ENCODE results near the gene MTAP.
A peak's percentile ranks its signal among the peaks of the same experiment; 100 is the strongest.

The MTAP gene

DNA sequence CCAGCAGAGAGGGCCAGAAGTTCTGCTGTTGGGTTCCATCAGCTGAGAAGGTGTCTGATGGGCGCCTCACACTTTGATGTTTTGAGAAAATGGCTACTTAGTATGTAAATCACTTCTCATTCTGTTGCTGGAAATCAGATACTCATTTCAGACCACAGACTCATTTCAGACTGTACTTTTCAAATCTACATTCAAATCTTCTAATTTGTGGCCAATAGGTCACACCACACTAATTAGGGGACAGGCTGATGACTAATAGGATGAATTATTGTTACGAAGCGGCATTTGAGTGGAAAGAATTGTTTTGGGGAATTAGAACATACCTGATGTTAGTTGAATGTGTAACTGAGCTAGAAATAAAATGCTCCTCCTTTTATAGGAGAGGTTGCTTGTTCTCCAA, 13.2 kb downstream of the MTAP start:
- DNase-seq (ENCODE audit: low read depth), result no peak
- TF ChIP-seq, protein P1, sequence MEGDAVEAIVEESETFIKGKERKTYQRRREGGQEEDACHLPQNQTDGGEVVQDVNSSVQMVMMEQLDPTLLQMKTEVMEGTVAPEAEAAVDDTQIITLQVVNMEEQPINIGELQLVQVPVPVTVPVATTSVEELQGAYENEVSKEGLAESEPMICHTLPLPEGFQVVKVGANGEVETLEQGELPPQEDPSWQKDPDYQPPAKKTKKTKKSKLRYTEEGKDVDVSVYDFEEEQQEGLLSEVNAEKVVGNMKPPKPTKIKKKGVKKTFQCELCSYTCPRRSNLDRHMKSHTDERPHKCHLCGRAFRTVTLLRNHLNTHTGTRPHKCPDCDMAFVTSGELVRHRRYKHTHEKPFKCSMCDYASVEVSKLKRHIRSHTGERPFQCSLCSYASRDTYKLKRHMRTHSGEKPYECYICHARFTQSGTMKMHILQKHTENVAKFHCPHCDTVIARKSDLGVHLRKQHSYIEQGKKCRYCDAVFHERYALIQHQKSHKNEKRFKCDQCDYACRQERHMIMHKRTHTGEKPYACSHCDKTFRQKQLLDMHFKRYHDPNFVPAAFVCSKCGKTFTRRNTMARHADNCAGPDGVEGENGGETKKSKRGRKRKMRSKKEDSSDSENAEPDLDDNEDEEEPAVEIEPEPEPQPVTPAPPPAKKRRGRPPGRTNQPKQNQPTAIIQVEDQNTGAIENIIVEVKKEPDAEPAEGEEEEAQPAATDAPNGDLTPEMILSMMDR (IDR thresholded peaks at IDR 0.05; ENCODE audit: control insufficient read depth, insufficient read depth, low read depth, low read length, missing control alignments), result no peak
- H3K4me3 ChIP-seq (ENCODE audit: control insufficient read depth, low read depth, low read length), result no peak overlapping the region

GRCh38 chr9:21817176-21817575, 14.7 kb downstream of the MTAP start:
- peak; percentile 87 for DNase-seq (ENCODE audit: low read depth)
- H3K4me3 ChIP-seq (ENCODE audit: control insufficient read depth, low read depth, low read length), result no peak overlapping the region
- TF ChIP-seq, protein P1 (IDR thresholded peaks at IDR 0.05; ENCODE audit: control insufficient read depth, insufficient read depth, low read depth, low read length, missing control alignments), result no peak

DNA sequence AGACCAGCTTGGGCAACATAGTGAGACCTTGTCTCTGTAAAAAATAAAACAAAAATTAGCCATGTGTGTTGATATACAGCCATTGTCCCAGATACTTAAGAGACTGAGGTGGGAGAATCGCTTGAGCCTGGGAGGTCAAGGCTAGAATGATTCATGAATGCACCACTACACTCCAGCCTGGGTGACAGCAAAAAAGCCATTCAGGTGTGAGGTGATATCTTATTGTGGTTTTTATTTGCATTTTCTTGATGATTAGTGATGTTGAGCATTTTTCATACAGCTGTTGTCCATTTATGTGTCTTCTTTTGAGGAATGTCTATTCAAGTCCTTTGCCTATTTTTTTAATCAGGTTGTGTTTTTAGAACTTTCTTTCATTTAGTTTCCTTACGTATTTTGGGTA, 23.2 kb downstream of the MTAP start:
- TF ChIP-seq, protein P1 (IDR thresholded peaks at IDR 0.05; ENCODE audit: control insufficient read depth, insufficient read depth, low read depth, low read length, missing control alignments), result no peak
- DNase-seq (ENCODE audit: low read depth), result no peak
- no peak overlapping the region for H3K4me3 ChIP-seq (ENCODE audit: control insufficient read depth, low read depth, low read length)

GRCh38 chr9:21828853-21829410, 26.5 kb downstream of the MTAP start:
- TF ChIP-seq, protein P1 (IDR thresholded peaks at IDR 0.05; ENCODE audit: control insufficient read depth, insufficient read depth, low read depth, low read length, missing control alignments), result no peak
- DNase-seq (ENCODE audit: low read depth), result no peak

GRCh38 chr9:21830589-21830988, 28.2 kb downstream of the MTAP start:
- no peak overlapping the region for H3K4me3 ChIP-seq (ENCODE audit: control insufficient read depth, low read depth, low read length)
- peak; percentile 44 for DNase-seq (ENCODE audit: low read depth)
- TF ChIP-seq, protein P1 (IDR thresholded peaks at IDR 0.05; ENCODE audit: control insufficient read depth, insufficient read depth, low read depth, low read length, missing control alignments), result no peak

More at GRCh38 chr9:21828853-21829410, 26.5 kb downstream of the MTAP start:
- H3K4me3 ChIP-seq (ENCODE audit: control insufficient read depth, low read depth, low read length), result no peak overlapping the region

DNA sequence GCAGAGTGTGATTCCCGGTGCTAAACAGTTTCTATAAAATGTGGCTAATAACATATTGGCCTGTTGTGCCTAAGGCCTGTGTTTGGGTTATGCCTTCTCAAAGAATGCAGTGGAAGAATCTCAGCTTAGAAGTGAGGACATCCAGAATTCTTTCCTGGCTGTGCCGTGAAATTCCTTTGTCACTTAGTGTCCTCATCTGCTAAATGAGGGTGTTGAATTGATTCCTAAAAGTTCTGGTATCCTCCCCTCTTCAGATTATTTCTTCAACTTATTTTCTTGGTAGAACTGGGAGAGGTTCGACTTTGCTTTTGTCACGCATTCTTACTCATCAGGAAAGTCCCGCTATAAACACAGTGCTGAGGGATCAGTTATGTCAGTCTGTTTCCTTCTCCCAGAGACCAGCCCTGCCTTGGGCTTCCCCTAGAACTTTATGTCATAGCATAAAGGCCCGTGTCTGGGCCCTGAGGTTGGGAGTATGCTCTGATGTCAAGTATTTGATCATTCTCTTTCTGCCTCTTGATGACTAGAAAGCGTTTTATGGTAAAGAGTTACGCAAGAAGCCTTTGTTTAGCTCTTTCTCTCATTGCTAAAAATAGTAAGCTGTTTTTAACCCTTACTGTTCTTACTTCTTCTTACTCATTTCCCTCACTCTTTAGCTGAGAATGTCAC, 29.5 kb downstream of the MTAP start:
- TF ChIP-seq, protein P1 (IDR thresholded peaks at IDR 0.05; ENCODE audit: control insufficient read depth, insufficient read depth, low read depth, low read length, missing control alignments), result no peak
- no peak overlapping the region for H3K4me3 ChIP-seq (ENCODE audit: control insufficient read depth, low read depth, low read length)
- peak; percentile 87 for DNase-seq (ENCODE audit: low read depth)

All from AG09309 (cell line).